Mesenchymal stem cell (in vitro differentiated cells and primary cell): ENCODE measurements around the gene CHN2.

Experiments used
- DNase-seq: peaks from one replicate; pipeline ENCODE4 v3.0.0-alpha.2; 2013
- H2AFZ ChIP-seq: one replicate; pipeline ENCODE4 v1.6.1; 2013; ENCODE audit warnings: low read depth, mild to moderate bottlenecking, control low read depth, inconsistent platforms, low read length, moderate library complexity
- H2AK5ac ChIP-seq: 2 replicates; pipeline ENCODE4 v1.6.1; 2013; ENCODE audit warnings: low read length, moderate library complexity, mild to moderate bottlenecking, inconsistent platforms; ENCODE audit not compliant: severe bottlenecking
- H2BK120ac ChIP-seq: one replicate; pipeline ENCODE4 v1.6.1; 2013; ENCODE audit warnings: low read depth, mild to moderate bottlenecking, inconsistent platforms, low read length, moderate library complexity
- H2BK12ac ChIP-seq, 2 experiments: one replicate each; pipeline ENCODE4 v1.6.1; 2013; ENCODE audit warnings: inconsistent platforms in 2 of 2, low read length in 2 of 2, mild to moderate bottlenecking in 2 of 2, moderate library complexity in 2 of 2, control low read depth in 1 of 2
- H2BK15ac ChIP-seq: one replicate; pipeline ENCODE4 v1.6.1; 2013; ENCODE audit warnings: mild to moderate bottlenecking, low read depth, inconsistent platforms; ENCODE audit not compliant: poor library complexity, severe bottlenecking
- H2BK5ac ChIP-seq: 2 replicates; pipeline ENCODE4 v1.6.1; 2013; ENCODE audit warnings: low read depth, mild to moderate bottlenecking, low read length, control low read depth, inconsistent platforms; ENCODE audit not compliant: poor library complexity, severe bottlenecking
- H3K14ac ChIP-seq, 2 experiments: one replicate each; pipeline ENCODE4 v1.6.1; 2013; ENCODE audit warnings: inconsistent platforms in 2 of 2, low read length in 2 of 2, control low read depth in 1 of 2, mild to moderate bottlenecking in 1 of 2, moderate library complexity in 1 of 2
- H3K18ac ChIP-seq, 2 experiments: one replicate each; pipeline ENCODE4 v1.6.1; 2013; ENCODE audit warnings: inconsistent platforms in 2 of 2, low read length in 2 of 2, control low read depth in 1 of 2, low read depth in 1 of 2, mild to moderate bottlenecking in 1 of 2
- H3K23ac ChIP-seq, 2 experiments: one replicate each; pipeline ENCODE4 v1.6.1; 2013; ENCODE audit warnings: inconsistent platforms in 2 of 2, low read length in 2 of 2, mild to moderate bottlenecking in 2 of 2, moderate library complexity in 2 of 2, control low read depth in 1 of 2
- H3K27ac ChIP-seq: 2 replicates; pipeline ENCODE4 v1.5.1; 2013; ENCODE audit warnings: mild to moderate bottlenecking, moderate library complexity, low read length, control low read depth, inconsistent platforms; ENCODE audit not compliant: poor library complexity, severe bottlenecking
- H3K27me3 ChIP-seq, 2 experiments: 2 replicates each; pipeline versions ENCODE4 v1.6.1 to v1.7.0; 2013; ENCODE audit warnings: low read length in 2 of 2, mild to moderate bottlenecking in 2 of 2, moderate library complexity in 2 of 2, control low read depth in 1 of 2, inconsistent platforms in 1 of 2; ENCODE audit not compliant: control insufficient read depth in 1 of 2, insufficient read depth in 1 of 2
- H3K36me3 ChIP-seq, 2 experiments: 2 replicates each; pipeline versions ENCODE4 v1.6.1 to v1.7.0; 2013; ENCODE audit warnings: low read length in 2 of 2, control low read depth in 1 of 2, inconsistent platforms in 1 of 2, low read depth in 1 of 2, mild to moderate bottlenecking in 1 of 2; ENCODE audit not compliant: insufficient read depth in 2 of 2, control insufficient read depth in 1 of 2
- H3K4ac ChIP-seq, 2 experiments: one replicate each; pipeline ENCODE4 v1.6.1; 2013; ENCODE audit warnings: inconsistent platforms in 2 of 2, low read length in 2 of 2, mild to moderate bottlenecking in 2 of 2, moderate library complexity in 2 of 2, control low read depth in 1 of 2, low read depth in 1 of 2
- H3K4me1 ChIP-seq: 2 replicates; pipeline ENCODE4 v1.6.1; 2013; ENCODE audit warnings: low read depth, low read length, control low read depth; ENCODE audit not compliant: control insufficient read depth, insufficient read depth
- H3K4me2 ChIP-seq: 2 replicates; pipeline ENCODE4 v1.6.1; 2013; ENCODE audit warnings: low read length, mild to moderate bottlenecking, inconsistent platforms; ENCODE audit not compliant: poor library complexity, severe bottlenecking
- H3K4me3 ChIP-seq, 2 experiments: 2 replicates each; pipeline versions ENCODE4 v1.5.1 to v1.7.0; 2013; ENCODE audit warnings: low read length in 2 of 2, mild to moderate bottlenecking in 2 of 2, control low read depth in 1 of 2, low read depth in 1 of 2; ENCODE audit not compliant: insufficient read depth in 1 of 2
- H3K79me1 ChIP-seq: replicated peaks from 2 replicates; pipeline ENCODE4 v1.6.1; 2013; ENCODE audit warnings: mild to moderate bottlenecking, control low read depth, low read length, inconsistent platforms; ENCODE audit not compliant: poor library complexity, severe bottlenecking
- H3K9ac ChIP-seq: 2 replicates; pipeline ENCODE4 v1.7.0; 2013; ENCODE audit warnings: mild to moderate bottlenecking, low read length, moderate library complexity
- H3K9me3 ChIP-seq: 2 replicates; pipeline ENCODE4 v1.7.0; 2013; ENCODE audit warnings: mild to moderate bottlenecking, low read length; ENCODE audit not compliant: control insufficient read depth
- H4K8ac ChIP-seq: one replicate; pipeline ENCODE4 v1.6.1; 2013; ENCODE audit warnings: inconsistent platforms, mild to moderate bottlenecking, low read length, moderate library complexity
- H4K91ac ChIP-seq: one replicate; pipeline ENCODE4 v1.6.1; 2013; ENCODE audit warnings: mild to moderate bottlenecking, low read length, inconsistent platforms
- WGBS: methylation state at CpG from one replicate; pipeline ENCODE4 v1.1.7; 2013; ENCODE audit warnings: mixed read lengths; 5-methylcytosine and 5-hydroxymethylcytosine counted together

CHN2 gene

DNA sequence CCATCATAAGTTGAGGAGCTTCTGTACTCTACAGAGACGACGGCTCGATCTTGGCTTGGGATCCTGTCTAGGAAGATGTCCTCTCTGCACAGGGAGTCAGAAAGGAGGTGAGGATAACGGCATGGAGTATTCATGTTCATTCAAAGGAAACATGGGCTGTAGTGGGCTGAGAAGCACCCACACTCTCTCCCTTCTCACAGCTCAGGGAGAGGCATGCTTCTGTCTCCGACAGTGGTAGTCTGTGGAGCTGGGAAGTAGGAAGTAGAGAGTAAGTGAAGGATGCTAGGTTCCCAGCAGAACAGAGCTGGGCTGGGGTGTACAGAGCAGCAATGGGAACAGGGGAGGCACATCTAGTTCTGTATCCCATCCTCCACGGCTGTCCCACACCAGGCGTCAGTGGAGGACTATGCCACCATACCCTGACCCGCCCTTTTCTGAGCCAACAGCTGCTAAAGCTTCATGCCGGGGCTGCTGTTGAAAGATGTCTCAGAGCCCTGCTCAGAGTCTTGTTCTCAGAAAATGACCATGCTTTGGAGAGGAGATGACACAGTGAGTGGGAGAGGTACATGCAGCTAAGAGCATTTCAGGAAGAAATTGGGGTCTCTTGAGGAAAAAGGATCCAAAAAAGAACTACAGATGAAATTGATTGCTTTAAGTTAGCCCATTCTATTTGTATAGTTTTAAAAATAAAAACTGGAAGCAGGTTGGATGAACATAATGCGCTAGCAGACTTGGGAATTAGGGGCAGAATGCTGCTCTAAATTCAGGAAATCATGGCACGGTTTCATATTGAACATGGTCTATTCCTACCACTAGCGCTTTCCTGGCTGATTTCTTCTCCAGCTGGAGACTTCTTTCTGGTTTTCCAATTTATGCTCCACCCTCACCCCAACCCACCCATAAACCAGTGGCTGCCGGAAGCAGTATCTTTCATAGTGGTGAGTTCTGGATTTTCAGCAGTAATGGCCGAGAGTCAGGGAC, 138.6 kb downstream of the CHN2 start:
- Histone ChIP-seq H2AFZ (no peak overlapping the region), H2BK120ac (no peak overlapping the region), H2AK5ac (no peak overlapping the region), H3K27ac (no peak overlapping the region), H3K9ac (no peak overlapping the region), H3K27me3 (peaks cover 16 to 35% of the 10 kb centered on the region in 2 experiments), H3K4me2 (no peak overlapping the region), H3K23ac (no peak overlapping the region), H4K8ac (no peak overlapping the region), H4K91ac (no peak overlapping the region), H3K9me3 (no peaks in the 10 kb centered on the region), H3K4me1 (no peaks in the 10 kb centered on the region), H2BK15ac (no peak overlapping the region), H3K36me3 (no peaks in the 10 kb centered on the region), H3K4me3 (no peak overlapping the region), H3K18ac (no peak overlapping the region), H2BK5ac (no peak overlapping the region), H2BK12ac (no peak overlapping the region), H3K4ac (no peak overlapping the region), H3K79me1 (no peaks in the 10 kb centered on the region), H3K14ac (no peak overlapping the region)
- no peak for DNase-seq
- 96% methylated on average over 12 of the region's 14 CpGs for WGBS

DNA sequence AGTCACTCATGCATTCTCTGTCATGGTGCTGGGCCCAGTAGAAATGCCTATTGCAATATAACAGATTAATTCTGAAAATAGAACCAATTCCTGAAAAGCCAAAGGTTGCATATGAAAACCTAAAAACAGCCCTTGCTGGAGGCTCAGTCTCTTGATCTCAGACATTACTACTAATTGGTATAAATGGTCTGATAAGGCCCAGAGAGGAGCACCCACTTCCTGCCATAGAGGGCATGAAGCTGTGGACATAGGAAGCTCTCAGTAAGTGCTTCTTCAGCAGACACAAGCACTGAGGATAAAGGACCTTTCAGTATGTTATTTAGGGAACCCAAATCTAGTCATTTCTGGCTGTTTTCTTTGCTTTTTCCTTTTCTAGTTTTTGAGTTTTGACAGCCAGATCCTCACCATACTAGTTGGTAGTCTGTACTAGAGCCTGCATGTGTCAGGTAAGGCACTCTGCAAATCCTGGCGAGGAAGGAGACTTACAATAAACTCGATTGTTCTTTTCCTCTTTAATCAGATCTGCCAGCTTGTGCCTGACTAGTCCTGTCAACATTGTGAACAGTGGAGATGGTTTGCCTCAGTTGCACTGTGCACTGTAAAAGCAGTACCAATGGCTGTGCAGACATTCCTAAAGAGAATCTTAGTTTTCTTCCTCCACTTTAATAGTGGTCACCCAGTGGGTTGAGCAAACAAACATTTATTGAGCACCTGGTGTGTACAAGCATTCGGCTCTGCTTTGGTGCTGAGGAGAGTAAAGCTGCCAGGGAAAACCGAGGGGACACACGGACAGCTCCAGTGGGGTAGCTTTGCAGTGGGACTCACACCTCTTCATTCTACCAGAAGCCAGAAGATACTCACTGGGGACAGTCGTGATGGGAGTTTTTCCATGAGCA, 140.9 kb downstream of the CHN2 start:
- Histone ChIP-seq H3K9ac (no peak overlapping the region), H3K4ac (no peak overlapping the region), H3K14ac (no peak overlapping the region), H3K23ac (no peak overlapping the region), H2BK5ac (no peak overlapping the region), H2BK12ac (no peak overlapping the region), H3K79me1 (no peaks in the 10 kb centered on the region), H3K4me2 (no peak overlapping the region), H3K4me1 (no peaks in the 10 kb centered on the region), H4K8ac (no peak overlapping the region), H4K91ac (no peak overlapping the region), H3K36me3 (no peaks in the 10 kb centered on the region), H3K9me3 (no peaks in the 10 kb centered on the region), H2BK15ac (no peak overlapping the region), H3K27me3 (peaks cover 16 to 35% of the 10 kb centered on the region in 2 experiments), H3K18ac (no peak overlapping the region), H2AK5ac (no peak overlapping the region), H2AFZ (no peak overlapping the region), H3K4me3 (no peak overlapping the region), H3K27ac (no peak overlapping the region), H2BK120ac (no peak overlapping the region)
- no peak for DNase-seq
- 90% methylated on average over 6 of the region's 6 CpGs for WGBS

DNA sequence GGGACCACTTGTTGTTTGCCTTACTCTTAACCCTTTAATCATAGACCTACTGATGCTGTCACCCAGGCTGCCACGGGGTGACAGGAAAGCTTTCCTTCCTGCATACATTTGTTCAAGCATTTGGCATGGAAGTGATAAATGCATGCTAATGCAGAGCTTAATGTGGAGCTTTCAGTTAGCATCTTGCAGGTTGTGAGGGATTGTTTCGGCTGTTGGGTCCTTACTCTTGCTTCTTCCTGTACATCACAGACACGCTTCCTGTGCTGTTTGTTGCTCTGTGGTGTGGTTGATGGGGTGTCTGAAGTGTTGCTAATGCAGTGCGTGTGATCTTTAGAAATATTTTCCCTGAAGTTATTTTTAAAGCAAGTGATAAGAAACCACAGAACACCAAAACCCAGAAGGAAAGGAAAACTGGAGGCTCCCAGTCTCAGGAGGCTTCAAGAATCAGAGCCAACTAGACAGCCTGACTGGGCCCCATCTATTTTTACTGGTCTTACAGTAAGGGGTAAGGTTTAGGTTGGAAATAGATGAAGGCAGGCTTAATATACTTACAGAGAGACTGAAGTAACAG, 143.1 kb downstream of the CHN2 start:
- H3K9ac ChIP-seq, result no peak overlapping the region
- H3K36me3 ChIP-seq, result no peaks in the 10 kb centered on the region
- H3K79me1 ChIP-seq, result no peaks in the 10 kb centered on the region
- no peak overlapping the region for H2BK15ac ChIP-seq
- H3K14ac ChIP-seq, result no peak overlapping the region
- H3K18ac ChIP-seq, result no peak overlapping the region
- no peak overlapping the region for H3K27ac ChIP-seq
- no peak overlapping the region for H2AFZ ChIP-seq
- H3K4me1 ChIP-seq, result no peaks in the 10 kb centered on the region
- H3K27me3 ChIP-seq, result peaks cover 16 to 41% of the 10 kb centered on the region in 2 experiments
- no peak overlapping the region for H2BK5ac ChIP-seq
- no peak overlapping the region for H3K23ac ChIP-seq
- H3K9me3 ChIP-seq, result no peaks in the 10 kb centered on the region
- no peak overlapping the region for H3K4me3 ChIP-seq
- no peak overlapping the region for H2AK5ac ChIP-seq
- H4K8ac ChIP-seq, result no peak overlapping the region
- no peak overlapping the region for H3K4me2 ChIP-seq
- DNase-seq, result peak; percentile 56
- no peak overlapping the region for H2BK120ac ChIP-seq
- no peak overlapping the region for H3K4ac ChIP-seq
- no peak overlapping the region for H2BK12ac ChIP-seq
- 56% methylated on average over 3 of the region's 4 CpGs for WGBS
- no peak overlapping the region for H4K91ac ChIP-seq
